ENCODE results near the gene ZNFX1.
A peak's percentile ranks its signal among the peaks of the same experiment; 100 is the strongest.

ZNFX1 gene

GRCh38 chr20:49291200-49291599, 13.3 kb upstream of the ZNFX1 start:
- no peak for DNase-seq

GRCh38 chr20:49290608-49291191, 12.8 kb upstream of the ZNFX1 start:
- no peak for DNase-seq

DNA sequence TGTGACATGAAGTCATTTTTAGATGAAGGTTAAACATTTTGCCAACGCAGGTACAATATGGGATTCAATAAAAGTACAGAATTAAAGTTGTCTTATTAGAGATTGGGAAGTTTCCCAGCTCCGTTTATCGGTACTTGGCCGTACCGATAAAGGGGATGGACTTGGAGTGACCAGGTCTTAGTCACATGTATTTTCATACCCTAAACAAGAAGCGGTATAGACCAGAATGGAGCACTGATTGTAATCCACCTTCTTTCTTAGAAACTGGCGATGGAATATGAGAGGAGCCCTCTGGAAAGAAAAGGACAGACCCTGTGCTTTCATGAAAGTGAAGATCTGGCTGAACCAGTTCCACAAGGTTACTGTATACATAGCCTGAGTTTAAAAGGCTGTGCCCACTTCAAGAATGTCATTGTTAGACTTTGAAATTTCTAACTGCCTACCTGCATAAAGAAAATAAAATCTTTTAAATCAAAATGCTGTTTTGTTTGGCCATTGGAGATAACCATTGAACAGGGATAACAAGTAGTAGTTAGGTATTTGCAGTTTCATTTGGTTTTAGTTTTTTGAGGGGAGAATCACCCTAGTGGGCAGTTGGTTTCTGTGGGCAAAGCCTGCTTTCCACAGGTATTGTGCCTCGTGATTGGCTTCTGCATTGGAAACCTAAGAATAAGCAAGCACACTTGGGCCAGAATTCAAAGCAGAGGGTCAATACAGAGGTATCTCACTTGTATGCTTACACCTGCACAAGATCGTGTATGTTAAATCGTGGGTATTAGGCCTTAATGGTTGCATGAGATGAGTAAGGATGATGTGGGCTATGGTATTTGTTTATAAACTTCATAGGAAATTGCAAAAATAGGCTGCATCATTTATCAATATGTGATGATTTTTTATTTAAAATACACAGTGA, 11.2 kb upstream of the ZNFX1 start:
- no peak for DNase-seq

DNA sequence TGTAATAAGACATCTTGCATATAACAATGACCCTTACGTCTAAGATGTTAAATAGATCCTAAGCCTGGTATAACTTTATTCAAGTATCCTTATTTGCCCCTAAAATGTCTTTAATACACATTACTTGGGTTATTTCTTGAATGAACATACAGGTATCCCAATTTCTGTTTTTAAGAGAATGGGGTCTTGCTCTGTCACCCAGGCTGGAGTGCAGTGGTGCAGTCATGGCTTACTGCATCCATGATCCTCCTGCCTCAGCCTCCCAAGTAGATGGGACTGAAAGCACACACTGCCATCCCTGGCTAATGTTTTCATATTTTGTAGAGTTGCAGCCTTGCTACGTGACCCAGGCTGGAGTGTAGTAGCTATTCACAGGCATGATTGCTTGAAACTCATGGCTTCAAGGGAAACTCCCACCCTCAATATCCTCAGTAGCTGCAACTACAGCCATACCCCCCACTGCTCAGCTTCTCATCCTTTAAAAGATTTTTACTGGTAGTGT, 10.4 kb upstream of the ZNFX1 start:
- DNase-seq: no peak

DNA sequence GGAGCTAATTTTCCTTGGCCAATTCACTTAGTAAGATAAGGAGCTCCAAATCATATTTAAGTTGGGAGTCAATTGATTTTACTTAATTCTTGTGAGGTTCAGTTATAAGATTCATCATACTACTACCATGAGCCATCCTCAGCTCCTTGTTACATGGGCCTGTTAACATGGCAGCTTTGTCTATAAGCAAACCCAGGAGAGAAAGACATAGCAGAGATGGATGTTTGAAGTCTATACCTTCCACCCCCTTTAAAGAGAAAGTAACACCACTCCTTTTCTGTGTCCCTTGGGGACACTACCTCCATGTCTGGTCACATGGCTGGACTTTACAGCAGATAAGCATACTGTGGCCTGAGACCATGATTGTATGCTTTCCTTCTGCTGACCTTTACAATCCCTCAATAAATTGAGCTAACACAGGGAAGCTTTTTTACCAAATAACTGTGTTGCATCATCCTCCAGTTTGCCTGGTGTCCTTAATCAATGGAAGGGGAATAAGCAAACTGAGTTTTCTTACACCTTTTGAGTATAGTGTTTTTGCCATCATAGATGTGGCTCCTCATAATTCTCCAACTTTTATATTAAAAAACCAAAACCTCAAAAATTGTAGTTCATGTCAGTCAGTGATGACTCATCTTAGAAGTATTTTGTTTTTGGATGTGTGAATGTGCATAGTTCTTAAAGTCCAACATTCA, 9.8 kb upstream of the ZNFX1 start:
- DNase-seq: no peak

- no peak for DNase-seq
These were observed 9.1 kb upstream of the ZNFX1 start for GRCh38 chr20:49286689-49287551.

DNA sequence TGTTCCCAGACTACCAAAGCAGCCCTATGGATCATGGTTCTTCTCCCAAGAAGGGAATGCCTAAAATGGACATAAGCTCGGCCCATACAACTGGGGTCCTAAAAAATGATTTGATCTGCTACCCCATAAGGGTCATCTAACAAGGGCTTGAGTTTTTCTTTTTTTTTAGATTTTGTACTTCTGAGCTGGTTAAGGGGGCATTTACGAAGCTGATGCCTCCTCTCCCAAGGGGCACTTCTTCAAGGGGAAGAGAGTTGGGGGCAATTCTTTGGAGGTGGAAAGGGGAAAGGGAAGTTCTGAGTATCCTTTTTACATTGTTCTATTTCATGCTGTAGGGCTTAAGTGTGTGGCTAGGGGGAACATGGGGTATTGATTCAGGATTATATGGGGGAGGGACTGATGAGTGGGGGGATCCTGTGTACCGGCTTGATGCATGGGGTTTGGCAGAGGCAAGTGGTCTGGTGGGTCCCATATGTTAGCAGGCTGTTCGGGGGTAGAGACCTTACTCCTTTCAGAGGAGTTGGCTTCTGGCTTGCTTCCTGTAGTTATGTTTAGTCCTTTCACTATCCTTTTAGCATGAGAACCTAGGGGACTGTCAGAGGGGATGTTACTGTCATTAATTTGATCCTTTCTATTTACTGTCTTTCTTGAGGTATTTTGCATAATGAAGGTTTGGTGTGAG, 8.1 kb upstream of the ZNFX1 start:
- no peak for DNase-seq

DNA sequence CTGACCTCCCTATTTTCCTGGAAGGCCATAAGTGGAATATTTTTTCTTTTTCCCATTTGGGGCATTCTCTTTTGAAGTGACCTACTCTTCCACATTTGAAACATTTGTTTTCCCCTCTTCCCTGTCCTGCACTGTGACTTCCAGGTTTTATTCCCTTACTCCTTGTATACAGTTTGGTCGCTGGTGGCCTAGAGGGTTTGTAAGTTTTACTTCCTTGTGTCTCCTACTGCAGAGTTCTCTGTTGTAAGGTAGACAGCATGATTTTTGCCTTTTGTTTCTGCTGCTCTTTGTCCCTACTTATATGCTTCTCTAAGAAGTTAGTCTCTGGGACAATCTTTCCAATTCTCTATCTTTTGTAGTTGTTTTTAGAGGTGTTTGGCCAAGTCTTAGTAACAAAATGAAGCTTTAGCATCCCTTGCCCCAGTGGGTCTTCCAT, 7.4 kb upstream of the ZNFX1 start:
- no peak for DNase-seq

DNA sequence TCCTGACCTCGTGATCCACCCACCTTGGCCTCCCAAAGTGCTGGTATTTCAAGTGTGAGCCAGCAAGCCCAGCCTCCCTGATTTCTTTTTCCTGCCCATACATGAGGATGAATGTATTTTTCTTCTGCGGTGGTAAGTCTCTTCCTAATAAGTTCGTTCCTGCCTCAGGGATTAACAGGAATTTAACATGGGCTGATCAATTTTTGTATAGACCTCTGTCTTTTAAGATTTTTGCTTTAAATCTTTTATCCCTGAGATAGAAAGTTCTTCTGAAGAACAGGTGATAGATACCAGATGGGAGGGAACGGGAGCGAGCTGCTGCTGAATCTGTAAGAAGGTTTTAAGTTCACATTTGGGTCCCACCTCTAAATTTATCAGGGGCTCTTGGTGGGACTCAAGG, 7.0 kb upstream of the ZNFX1 start:
- no peak for DNase-seq

DNA sequence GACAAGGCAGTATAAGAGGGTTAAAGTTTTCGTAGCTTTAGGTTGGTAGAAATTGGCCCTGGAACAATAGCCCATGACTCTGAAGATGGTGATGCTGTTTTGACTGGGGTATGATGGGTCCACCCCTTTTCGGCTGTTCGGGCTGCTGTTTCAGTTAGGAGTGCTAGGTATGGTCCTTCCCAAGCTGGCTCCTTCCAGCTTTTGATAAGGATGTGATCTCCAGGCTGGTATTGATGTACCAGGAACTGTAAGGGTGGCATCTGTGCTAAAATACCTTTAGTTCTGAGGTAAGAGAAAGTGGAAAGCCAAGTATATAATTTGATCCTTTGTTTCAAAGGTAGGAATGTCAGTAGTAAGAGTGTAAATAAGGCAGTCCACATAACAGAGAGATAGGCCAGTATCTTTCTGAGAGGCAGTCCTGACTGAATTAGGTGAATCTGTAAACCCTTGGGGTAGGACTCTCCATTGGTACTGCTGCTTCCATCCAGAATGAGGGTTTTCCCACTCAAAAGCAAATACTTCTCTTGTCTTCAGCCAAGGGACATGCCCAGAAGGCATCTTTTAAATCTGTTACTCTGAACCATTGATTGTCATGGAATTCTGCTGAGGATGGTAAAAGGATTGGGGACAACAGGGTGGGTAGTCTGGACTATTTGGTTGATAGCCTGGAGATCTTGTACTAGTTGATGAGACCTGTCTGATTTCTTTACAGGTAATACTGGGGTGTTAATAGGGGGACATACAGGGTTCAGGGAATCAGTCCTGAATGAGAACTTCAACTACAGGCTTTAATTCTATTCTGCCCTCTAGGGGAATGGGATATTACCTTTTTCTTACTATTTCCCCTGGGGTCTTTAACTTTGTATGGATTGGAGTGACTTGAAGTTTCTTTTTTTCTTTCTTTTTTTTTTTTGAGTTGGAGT, 6.1 kb upstream of the ZNFX1 start:
- DNase-seq: no peak

DNA sequence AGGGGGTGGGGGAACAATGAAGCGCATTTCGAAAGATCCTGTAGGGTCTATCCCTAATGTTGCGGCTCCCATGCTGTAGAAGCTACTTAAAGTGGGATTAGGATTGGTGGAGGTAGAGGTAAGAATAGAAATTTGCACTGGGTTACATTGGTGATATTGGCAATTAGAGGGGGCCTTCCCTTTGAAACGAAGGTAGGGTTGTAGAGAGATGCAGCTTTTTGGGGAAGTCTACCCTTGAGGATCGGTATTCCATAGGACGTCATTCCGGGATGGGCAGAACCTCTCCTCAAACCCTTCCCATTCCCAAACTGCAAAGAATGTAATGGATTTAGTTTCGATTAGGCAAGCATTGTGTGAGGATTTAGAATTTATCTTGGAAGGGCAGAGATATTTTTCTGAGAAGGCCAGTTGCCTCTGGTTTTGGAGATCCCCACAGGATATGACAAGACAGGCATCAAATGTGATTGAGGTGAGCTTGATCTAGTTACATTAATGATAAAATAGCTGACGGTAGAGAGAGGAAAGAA, 5.4 kb upstream of the ZNFX1 start:
- no peak for DNase-seq

DNA sequence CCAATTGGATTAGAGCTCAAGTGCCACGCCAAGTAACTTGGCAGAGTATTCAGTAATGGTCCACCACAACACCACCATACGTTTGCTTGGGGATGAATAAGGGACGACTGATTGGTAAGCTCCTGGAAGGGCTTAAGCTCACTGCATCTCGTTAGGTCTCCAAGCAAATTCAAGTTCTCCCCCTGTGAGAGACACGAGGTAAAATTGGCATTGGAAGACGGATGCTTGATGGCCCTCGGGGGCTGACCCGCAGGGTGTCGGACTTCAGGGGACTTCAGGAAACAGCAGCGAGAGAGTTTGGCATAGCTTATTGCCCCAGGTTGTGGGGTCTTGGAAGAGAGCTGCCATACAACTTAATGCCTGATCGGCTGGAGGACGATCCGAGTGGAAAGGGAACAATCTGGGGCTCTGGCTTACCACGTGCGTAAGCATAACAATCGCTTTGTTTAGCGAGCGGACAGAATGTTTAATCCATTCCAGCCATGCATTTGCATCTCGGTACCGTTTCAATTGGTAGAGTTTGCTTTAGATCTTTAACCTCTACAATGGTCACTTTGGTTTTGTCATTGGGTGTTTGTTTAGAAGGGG, 4.8 kb upstream of the ZNFX1 start:
- DNase-seq: no peak

- no peak for DNase-seq
These were observed 4.1 kb upstream of the ZNFX1 start for GRCh38 chr20:49281913-49282467.

DNA sequence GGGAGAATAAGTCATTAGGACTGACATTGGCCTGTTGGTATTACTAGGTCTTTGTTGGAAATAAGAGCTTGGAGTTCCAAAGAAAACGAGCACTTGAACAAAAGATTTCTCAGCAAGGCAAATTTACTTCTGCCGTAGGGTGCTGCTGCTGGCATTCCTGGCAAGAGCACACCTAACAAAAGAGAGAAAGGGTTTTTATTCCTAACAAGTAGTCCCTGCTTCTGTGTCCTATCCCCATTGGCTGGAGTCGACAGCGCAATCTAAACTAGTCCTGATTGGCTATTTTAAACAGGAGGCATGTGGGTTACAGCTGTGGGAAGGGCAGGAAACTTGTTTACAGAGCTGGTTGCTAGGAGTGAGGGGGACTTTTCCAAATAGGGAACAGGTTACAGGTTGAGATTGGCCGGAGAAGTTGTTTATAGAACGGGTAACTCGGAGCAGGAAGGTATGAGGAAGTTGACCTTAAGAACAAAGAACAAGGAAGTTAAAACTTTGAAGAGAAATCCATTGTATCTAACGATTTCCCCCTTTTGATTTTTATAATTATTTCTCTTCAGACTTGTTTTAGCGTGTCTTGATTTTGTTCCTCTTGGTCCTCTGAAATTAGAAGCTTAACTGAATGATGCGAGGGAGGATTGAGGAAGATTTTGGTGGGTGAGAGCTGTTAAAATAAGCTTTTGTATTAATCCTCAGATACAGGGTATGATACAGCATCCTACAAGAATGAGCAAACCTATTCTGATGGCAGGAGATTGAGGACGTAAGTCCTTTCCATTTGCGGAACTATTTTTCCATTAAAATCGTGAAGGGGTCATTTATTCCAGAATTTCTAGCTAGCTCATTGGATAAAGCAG, 3.4 kb upstream of the ZNFX1 start:
- no peak for DNase-seq

- no peak for DNase-seq
These were observed 2.7 kb upstream of the ZNFX1 start for GRCh38 chr20:49280463-49281058.

- no peak for DNase-seq
These were observed 2.0 kb upstream of the ZNFX1 start for GRCh38 chr20:49279677-49280462.

DNA sequence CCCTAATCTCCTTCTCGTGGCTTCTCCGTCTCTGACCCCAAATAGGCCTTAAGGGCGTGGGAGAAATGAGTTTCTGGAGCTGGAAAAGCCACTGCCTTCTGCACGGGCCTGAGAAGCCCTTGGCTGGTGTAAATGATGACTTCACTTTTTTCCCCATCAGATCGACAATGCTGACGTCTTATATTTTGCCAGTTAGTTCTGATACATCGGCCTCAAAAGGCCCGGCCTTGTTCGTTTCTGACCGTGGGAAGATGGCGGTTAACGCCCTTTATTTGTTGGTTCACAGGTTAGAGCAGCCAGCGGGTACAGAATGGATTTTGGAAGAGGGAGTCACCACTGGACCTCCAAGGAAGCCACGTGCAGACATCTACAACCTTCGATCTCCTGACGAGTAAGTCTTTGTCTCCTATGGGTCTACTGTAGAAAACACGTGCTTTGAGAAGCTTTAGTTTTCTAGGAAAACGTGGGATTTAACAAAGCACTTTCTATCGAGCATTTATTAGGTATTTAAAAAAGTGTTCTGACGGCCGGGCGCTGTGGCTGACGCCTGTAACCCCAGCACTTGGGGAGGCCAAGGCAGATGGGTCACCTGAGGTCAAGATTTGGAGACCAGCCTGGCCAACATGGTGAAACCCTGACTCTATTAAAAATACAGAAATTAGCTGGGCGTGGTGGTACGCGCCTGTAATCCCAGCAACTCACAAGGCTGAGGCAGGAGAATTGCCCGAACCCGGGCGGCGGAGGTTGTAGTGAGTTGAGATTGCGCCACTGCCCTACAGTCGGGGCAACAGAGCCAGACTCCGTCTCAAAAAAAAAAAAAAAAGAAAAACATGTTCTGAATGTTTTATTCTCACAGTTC, 1.2 kb upstream of the ZNFX1 start:
- DNase-seq: peak; percentile 13
